CD14-positive monocyte (primary cell): ENCODE measurements around the gene SLC23A1. TPM values are rescaled to one million over a fixed set of nuclear protein-coding genes. Genes with fewer than 3 reads are reported as not detected.

ENCODE experiments used
- DNase-seq, 3 donors: peaks; one replicate each; pipeline ENCODE4 v3.0.0-alpha.2; 2011 to 2022
- H2AFZ ChIP-seq: 2 replicates; pipeline ENCODE4 v1.6.0; 2012; ENCODE audit warnings: mild to moderate bottlenecking, low read depth, low read length, inconsistent platforms; ENCODE audit not compliant: insufficient read depth, poor library complexity, severe bottlenecking
- H3K27ac ChIP-seq, 2 donors: 1 replicate in 1 of 2; 2 replicates in 1 of 2; pipeline ENCODE4 v1.5.1; 2012 to 2013; ENCODE audit warnings: low read length in 2 of 2, control low read depth in 1 of 2, inconsistent platforms in 1 of 2, low read depth in 1 of 2, mild to moderate bottlenecking in 1 of 2
- H3K27me3 ChIP-seq, 2 donors: one replicate each; pipeline versions ENCODE4 v1.6.0 to v1.6.1; 2011 to 2013; ENCODE audit warnings: low read length in 2 of 2; ENCODE audit not compliant: control insufficient read depth in 2 of 2, insufficient read depth in 2 of 2
- H3K36me3 ChIP-seq, 2 donors: replicated peaks in 1 of 2; 1 replicate in 1 of 2; 2 replicates in 1 of 2; pipeline versions ENCODE4 v1.5.1 to v1.6.1; 2012 to 2013; ENCODE audit warnings: low read length in 2 of 2, control low read depth in 1 of 2, inconsistent platforms in 1 of 2, mild to moderate bottlenecking in 1 of 2; ENCODE audit not compliant: insufficient read depth in 2 of 2, control insufficient read depth in 1 of 2
- H3K4me1 ChIP-seq, 2 donors: 1 replicate in 1 of 2; 2 replicates in 1 of 2; pipeline versions ENCODE4 v1.5.1 to v1.6.1; 2012 to 2013; ENCODE audit warnings: low read length in 2 of 2, control low read depth in 1 of 2, inconsistent platforms in 1 of 2, mild to moderate bottlenecking in 1 of 2, moderate library complexity in 1 of 2; ENCODE audit not compliant: insufficient read depth in 2 of 2, control insufficient read depth in 1 of 2
- H3K4me2 ChIP-seq: replicated peaks from 2 replicates; pipeline ENCODE3; 2012; ENCODE audit warnings: low read length, moderate library complexity, mild to moderate bottlenecking; ENCODE audit not compliant: poor library complexity, severe bottlenecking; ENCODE audit errors: extremely low read depth
- H3K4me3 ChIP-seq, 3 experiments: fragments of 200-600 bp in 1 of 3; sonication (generic) in 1 of 3; replicated peaks in 1 of 3; 1 replicate in 2 of 3; 2 replicates in 1 of 3; pipeline ENCODE4 v1.5.1; 2011 to 2013; ENCODE audit warnings: low read length in 3 of 3, mild to moderate bottlenecking in 3 of 3, control low read depth in 2 of 3, low read depth in 2 of 3, inconsistent platforms in 1 of 3, moderate library complexity in 1 of 3
- H3K79me2 ChIP-seq: 2 replicates; pipeline ENCODE4 v1.6.0; 2012; ENCODE audit warnings: mild to moderate bottlenecking, control low read depth, inconsistent platforms, low read length, moderate library complexity; ENCODE audit not compliant: insufficient read depth
- H3K9ac ChIP-seq: 2 replicates; pipeline ENCODE4 v1.6.0; 2017; ENCODE audit warnings: low read length, mild to moderate bottlenecking; ENCODE audit not compliant: insufficient read depth, poor library complexity, severe bottlenecking
- H3K9me3 ChIP-seq, 2 donors: replicated peaks in 1 of 2; 1 replicate in 1 of 2; 2 replicates in 1 of 2; pipeline versions ENCODE4 v1.5.1 to v1.6.1; 2012 to 2013; ENCODE audit warnings: low read length in 2 of 2, control low read depth in 1 of 2; ENCODE audit not compliant: control insufficient read depth in 1 of 2, insufficient read depth in 1 of 2
- H4K20me1 ChIP-seq: 2 replicates; pipeline ENCODE4 v1.6.0; 2012; ENCODE audit warnings: mild to moderate bottlenecking, low read length, control low read depth, moderate library complexity; ENCODE audit not compliant: insufficient read depth
- H3K27ac Mint-ChIP-seq, 7 donors: one replicate each; pipeline ENCODE4 v1.8.0; 2020; ENCODE audit warnings: mild to moderate bottlenecking in 7 of 7, mixed read lengths in 7 of 7, moderate library complexity in 6 of 7, inconsistent platforms in 2 of 7
- H3K27me3 Mint-ChIP-seq, 3 donors: one replicate each; pipeline ENCODE4 v1.8.0; 2021 to 2022; ENCODE audit warnings: low read depth in 3 of 3, mild to moderate bottlenecking in 3 of 3, mixed read lengths in 3 of 3, moderate library complexity in 3 of 3, inconsistent platforms in 1 of 3
- H3K36me3 Mint-ChIP-seq, 2 donors: one replicate each; pipeline ENCODE4 v1.8.0; 2020; ENCODE audit warnings: mixed read lengths in 2 of 2, inconsistent platforms in 1 of 2, mild to moderate bottlenecking in 1 of 2
- H3K4me1 Mint-ChIP-seq: one replicate; pipeline ENCODE4 v1.8.0; 2020; ENCODE audit warnings: mild to moderate bottlenecking, mixed read lengths
- H3K4me3 Mint-ChIP-seq, 2 donors: one replicate each; pipeline ENCODE4 v1.8.0; 2020; ENCODE audit warnings: mild to moderate bottlenecking in 2 of 2, mixed read lengths in 2 of 2, moderate library complexity in 1 of 2
- H3K9me3 Mint-ChIP-seq, 7 donors: one replicate each; pipeline ENCODE4 v1.8.0; 2020 to 2022; ENCODE audit warnings: mixed read lengths in 7 of 7, mild to moderate bottlenecking in 6 of 7, moderate library complexity in 6 of 7, inconsistent platforms in 2 of 7
- CTCF ChIP-seq: fragments of 200-600 bp; IDR thresholded peaks from one replicate; pipeline ENCODE4 v1.8.0; 2022; ENCODE audit warnings: antibody characterized with exemption, mild to moderate bottlenecking
- WGBS: methylation state at CpG from one replicate; pipeline ENCODE4 v1.1.5; 2013; ENCODE audit warnings: missing lambda C conversion rate; ENCODE audit not compliant: insufficient coverage; 5-methylcytosine and 5-hydroxymethylcytosine counted together
- intact Hi-C, 2 donors: fragments of 100-400 bp; cut with micrococcal nuclease; formaldehyde crosslinking; loops; one replicate each; pipeline versions ENCODE4 v1.15.0 to v1.15.1; 2023
- polyA plus RNA-seq, 3 donors: library from polyadenylated mRNA; depleted of rRNA in 1 of 3; unstranded in 2 of 3; stranded (reverse) in 1 of 3; fragments of 300-500 nt in 2 of 3; fragments of >200 nt in 1 of 3; fragmentation: Illumina TruSeq in 2 of 3; gene quantifications; 1 replicate in 2 of 3; 2 replicates in 1 of 3; pipeline ENCODE4 v1.2.3, GENCODE V29; 2012 to 2021

SLC23A1 gene
- polyA plus RNA-seq, 3 donors = not detected

- TF ChIP-seq CTCF = no peak
- Mint-ChIP-seq H3K4me3 (no peak overlapping the region), H3K27ac (no peak overlapping the region), H3K27me3 (peaks cover 0 to 1% (median 0%) of the 10 kb centered on the region in 3 donors), H3K36me3 (peaks cover 3 to 8% of the 10 kb centered on the region in 2 donors), H3K9me3 (peaks cover 0 to 1% (median 0%) of the 10 kb centered on the region in 7 donors), H3K4me1 (no peaks in the 10 kb centered on the region)
- no peak overlapping the region for H3K4me3 ChIP-seq
- WGBS = 10% methylated on average over 2 of the region's 4 CpGs
- H3K79me2 ChIP-seq = no peaks in the 10 kb centered on the region
- no peak overlapping the region for H2AFZ ChIP-seq
- no peaks in the 10 kb centered on the region for H3K4me1 ChIP-seq
- no peak overlapping the region for H3K27ac ChIP-seq
- no peak overlapping the region for H3K4me2 ChIP-seq
- H3K9ac ChIP-seq = no peak overlapping the region
- H4K20me1 ChIP-seq = no peaks in the 10 kb centered on the region
- no peak for DNase-seq
- intact Hi-C loops = no loop called here
- H3K36me3 ChIP-seq = no peaks in the 10 kb centered on the region
- H3K9me3 ChIP-seq = no peaks in the 10 kb centered on the region
- H3K27me3 ChIP-seq = no peaks in the 10 kb centered on the region
These were observed 34.1 kb upstream of the SLC23A1 start for GRCh38 chr5:139417214-139417613.

- intact Hi-C loops = no loop called here
- H3K27ac ChIP-seq = no peak overlapping the region
- H3K27me3 Mint-ChIP-seq = peaks cover 0 to 1% (median 0%) of the 10 kb centered on the region in 3 donors
- no peaks in the 10 kb centered on the region for H3K27me3 ChIP-seq
- H3K9me3 Mint-ChIP-seq = peaks cover 0 to 1% (median 0%) of the 10 kb centered on the region in 7 donors
- H2AFZ ChIP-seq = no peak overlapping the region
- H3K9ac ChIP-seq = no peak overlapping the region
- H3K36me3 ChIP-seq = no peaks in the 10 kb centered on the region
- no peak overlapping the region for H3K27ac Mint-ChIP-seq
- no peak for DNase-seq
- H3K4me1 Mint-ChIP-seq = no peaks in the 10 kb centered on the region
- H3K4me1 ChIP-seq = no peaks in the 10 kb centered on the region
- no peaks in the 10 kb centered on the region for H4K20me1 ChIP-seq
- TF ChIP-seq CTCF = no peak
- H3K36me3 Mint-ChIP-seq = peaks cover 3 to 8% of the 10 kb centered on the region in 2 donors
- no peak overlapping the region for H3K4me3 Mint-ChIP-seq
- H3K9me3 ChIP-seq = no peaks in the 10 kb centered on the region
- no peaks in the 10 kb centered on the region for H3K79me2 ChIP-seq
- H3K4me2 ChIP-seq = no peak overlapping the region
- WGBS = 98% methylated on average over 7 of the region's 9 CpGs
- H3K4me3 ChIP-seq = no peak overlapping the region
These were observed 33.6 kb upstream of the SLC23A1 start for GRCh38 chr5:139416651-139417050.
